GM12864 (cell line): ENCODE measurements around the gene SEPTIN6.
A peak's percentile ranks its signal among the peaks of the same experiment; 100 is the strongest.

Experiments used
- DNase-seq: peaks from one replicate; pipeline ENCODE4 v3.0.0-alpha.2; 2011; ENCODE audit warnings: low read depth
- H3K4me3 ChIP-seq: 2 replicates; pipeline ENCODE4 v1.5.1; 2011; ENCODE audit warnings: mild to moderate bottlenecking, low read depth, low read length, control low read depth
- CTCF ChIP-seq: IDR thresholded peaks from 2 replicates; pipeline ENCODE4 v1.5.1; 2011; ENCODE audit warnings: low read depth, mild to moderate bottlenecking, moderate library complexity, low read length, control low read depth, inconsistent platforms; ENCODE audit errors: missing control alignments

The SEPTIN6 gene

GRCh38 chrX:119648421-119648775 is 44.6 kb downstream of the SEPTIN6 start:
- no peak for DNase-seq
- no peak overlapping the region for H3K4me3 ChIP-seq
- no peak for TF ChIP-seq CTCF

DNA sequence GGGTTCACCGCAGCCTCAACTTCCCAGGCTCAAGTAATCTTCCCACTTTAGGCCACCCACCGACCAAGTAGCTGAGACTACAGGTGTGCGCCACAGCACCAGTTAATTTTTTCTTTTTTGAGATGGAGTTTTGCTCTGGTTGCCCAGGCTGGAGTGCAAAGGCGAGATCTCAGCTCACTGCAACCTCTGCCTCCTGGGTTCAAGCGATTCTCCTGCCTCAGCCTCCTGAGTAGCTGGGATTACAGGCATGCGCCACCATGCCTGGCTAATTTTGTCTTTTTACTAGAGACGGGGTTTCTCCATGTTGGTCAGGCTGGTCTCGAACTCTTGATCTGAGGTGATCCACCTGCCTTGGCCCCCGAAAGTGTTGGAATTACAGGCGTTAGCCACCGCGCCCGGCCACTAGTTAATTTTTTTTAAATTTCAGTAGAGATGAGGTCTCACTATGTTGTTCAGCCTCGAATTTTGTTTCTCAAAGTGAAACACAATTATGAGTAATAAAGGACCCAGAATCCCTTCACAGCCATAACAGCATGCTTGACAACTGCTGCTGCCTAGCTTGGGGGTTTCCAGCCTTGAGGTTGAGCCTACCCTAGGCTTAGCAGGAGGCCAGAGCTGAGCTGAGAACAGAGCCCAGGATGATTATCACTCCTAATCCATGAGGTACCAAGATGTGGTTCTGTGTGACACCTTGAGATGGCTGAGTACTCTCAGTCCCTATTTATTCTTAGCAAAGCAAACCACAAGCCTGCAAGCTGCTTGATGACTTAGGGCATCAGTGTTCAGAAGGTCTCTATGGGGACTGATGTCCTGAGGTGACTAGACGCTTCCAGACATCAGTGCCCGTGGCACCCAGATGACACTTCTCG is 45.2 kb downstream of the SEPTIN6 start:
- peak; percentile 81 for DNase-seq
- no peak overlapping the region for H3K4me3 ChIP-seq
- no peak for TF ChIP-seq CTCF

DNA sequence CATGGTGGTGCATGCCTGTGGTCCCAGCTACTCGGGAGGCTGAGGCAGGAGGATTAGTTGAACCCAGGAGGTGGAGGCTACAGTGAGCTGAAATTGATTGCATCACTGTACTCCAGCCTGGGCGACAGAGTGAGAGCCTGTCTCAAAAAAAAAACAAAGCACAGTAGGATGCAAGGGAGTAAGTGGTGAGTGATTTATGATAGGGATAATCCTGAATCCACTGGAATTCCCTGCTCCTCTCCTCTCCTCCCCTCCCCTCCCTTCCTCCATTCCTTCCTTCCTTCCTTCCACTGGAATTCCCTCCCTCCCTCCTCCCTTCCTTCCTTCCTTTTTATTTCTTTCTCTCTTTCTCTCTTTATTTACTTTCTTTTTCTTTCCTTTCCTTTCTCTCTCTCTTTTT is 45.9 kb downstream of the SEPTIN6 start:
- no peak for TF ChIP-seq CTCF
- H3K4me3 ChIP-seq = no peak overlapping the region
- no peak for DNase-seq

GRCh38 chrX:119646515-119646914 is 46.5 kb downstream of the SEPTIN6 start:
- TF ChIP-seq CTCF = no peak
- H3K4me3 ChIP-seq = no peak overlapping the region
- no peak for DNase-seq

GRCh38 chrX:119643696-119644095 is 49.3 kb downstream of the SEPTIN6 start:
- TF ChIP-seq CTCF = no peak
- DNase-seq = no peak
- no peak overlapping the region for H3K4me3 ChIP-seq
